SK-N-SH (cell line): ENCODE measurements around the gene EIF2S2.

ENCODE experiments used
- EP300 ChIP-seq, 2 experiments: IDR thresholded peaks; 2 replicates each; pipeline versions ENCODE4 v1.4.0 to v1.6.1; 2012; ENCODE audit warnings: borderline replicate concordance in 1 of 2, low read depth in 1 of 2, low read length in 1 of 2
- TF ChIP-seq, protein P1 (sequence below): fragments of 200-600 bp; sonication (generic); IDR thresholded peaks from 2 replicates; pipeline ENCODE4 v1.6.1; 2017; ENCODE audit warnings: antibody characterized with exemption, mild to moderate bottlenecking, moderate library complexity
- TF ChIP-seq, protein P2 (sequence below): IDR thresholded peaks from 2 replicates; pipeline ENCODE4 v1.6.1; 2012; ENCODE audit warnings: mild to moderate bottlenecking, low read depth, low read length, moderate library complexity

GRCh38 chr20:34083781-34084180 is 28.3 kb downstream of the EIF2S2 start:
- TF ChIP-seq, protein P1, sequence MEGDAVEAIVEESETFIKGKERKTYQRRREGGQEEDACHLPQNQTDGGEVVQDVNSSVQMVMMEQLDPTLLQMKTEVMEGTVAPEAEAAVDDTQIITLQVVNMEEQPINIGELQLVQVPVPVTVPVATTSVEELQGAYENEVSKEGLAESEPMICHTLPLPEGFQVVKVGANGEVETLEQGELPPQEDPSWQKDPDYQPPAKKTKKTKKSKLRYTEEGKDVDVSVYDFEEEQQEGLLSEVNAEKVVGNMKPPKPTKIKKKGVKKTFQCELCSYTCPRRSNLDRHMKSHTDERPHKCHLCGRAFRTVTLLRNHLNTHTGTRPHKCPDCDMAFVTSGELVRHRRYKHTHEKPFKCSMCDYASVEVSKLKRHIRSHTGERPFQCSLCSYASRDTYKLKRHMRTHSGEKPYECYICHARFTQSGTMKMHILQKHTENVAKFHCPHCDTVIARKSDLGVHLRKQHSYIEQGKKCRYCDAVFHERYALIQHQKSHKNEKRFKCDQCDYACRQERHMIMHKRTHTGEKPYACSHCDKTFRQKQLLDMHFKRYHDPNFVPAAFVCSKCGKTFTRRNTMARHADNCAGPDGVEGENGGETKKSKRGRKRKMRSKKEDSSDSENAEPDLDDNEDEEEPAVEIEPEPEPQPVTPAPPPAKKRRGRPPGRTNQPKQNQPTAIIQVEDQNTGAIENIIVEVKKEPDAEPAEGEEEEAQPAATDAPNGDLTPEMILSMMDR: no peak
- no peak for TF ChIP-seq EP300 (IDR thresholded peaks at IDR 0.05; ENCODE audit: borderline replicate concordance in 1 of 2, low read depth in 1 of 2, low read length in 1 of 2)
- TF ChIP-seq, protein P2, sequence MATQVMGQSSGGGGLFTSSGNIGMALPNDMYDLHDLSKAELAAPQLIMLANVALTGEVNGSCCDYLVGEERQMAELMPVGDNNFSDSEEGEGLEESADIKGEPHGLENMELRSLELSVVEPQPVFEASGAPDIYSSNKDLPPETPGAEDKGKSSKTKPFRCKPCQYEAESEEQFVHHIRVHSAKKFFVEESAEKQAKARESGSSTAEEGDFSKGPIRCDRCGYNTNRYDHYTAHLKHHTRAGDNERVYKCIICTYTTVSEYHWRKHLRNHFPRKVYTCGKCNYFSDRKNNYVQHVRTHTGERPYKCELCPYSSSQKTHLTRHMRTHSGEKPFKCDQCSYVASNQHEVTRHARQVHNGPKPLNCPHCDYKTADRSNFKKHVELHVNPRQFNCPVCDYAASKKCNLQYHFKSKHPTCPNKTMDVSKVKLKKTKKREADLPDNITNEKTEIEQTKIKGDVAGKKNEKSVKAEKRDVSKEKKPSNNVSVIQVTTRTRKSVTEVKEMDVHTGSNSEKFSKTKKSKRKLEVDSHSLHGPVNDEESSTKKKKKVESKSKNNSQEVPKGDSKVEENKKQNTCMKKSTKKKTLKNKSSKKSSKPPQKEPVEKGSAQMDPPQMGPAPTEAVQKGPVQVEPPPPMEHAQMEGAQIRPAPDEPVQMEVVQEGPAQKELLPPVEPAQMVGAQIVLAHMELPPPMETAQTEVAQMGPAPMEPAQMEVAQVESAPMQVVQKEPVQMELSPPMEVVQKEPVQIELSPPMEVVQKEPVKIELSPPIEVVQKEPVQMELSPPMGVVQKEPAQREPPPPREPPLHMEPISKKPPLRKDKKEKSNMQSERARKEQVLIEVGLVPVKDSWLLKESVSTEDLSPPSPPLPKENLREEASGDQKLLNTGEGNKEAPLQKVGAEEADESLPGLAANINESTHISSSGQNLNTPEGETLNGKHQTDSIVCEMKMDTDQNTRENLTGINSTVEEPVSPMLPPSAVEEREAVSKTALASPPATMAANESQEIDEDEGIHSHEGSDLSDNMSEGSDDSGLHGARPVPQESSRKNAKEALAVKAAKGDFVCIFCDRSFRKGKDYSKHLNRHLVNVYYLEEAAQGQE: no peak
